ENCODE results near the gene YES1. TPM values are rescaled to one million over a fixed set of nuclear protein-coding genes. Genes with fewer than 3 reads are reported as not detected.
A peak's percentile ranks its signal among the peaks of the same experiment; 100 is the strongest.

YES1 gene
- total and polyA plus RNA-seq, 2 donors (not counting 3 experiments of a cell fraction or from before 2014, with no cell fraction given): 16.5 to 92.3 TPM

GRCh38 chr18:813172-814071 lies 1.4 kb upstream of the YES1 start:
- TF ChIP-seq MAX (IDR thresholded peaks at IDR 0.05; ENCODE audit: insufficient read depth, insufficient read length) (no peak), FOS (IDR thresholded peaks at IDR 0.05; ENCODE audit: borderline replicate concordance, insufficient read depth, low read length) (peak; percentile 66), POLR2AphosphoS5 (IDR thresholded peaks at IDR 0.05; ENCODE audit: insufficient read depth, low read depth, low read length) (no peak), EZH2 (IDR thresholded peaks at IDR 0.05; ENCODE audit: borderline replicate concordance, low read depth, low read length, severe bottlenecking) (no peak), POLR2A (IDR thresholded peaks at IDR 0.05; ENCODE audit: low read depth, low read length) (no peak), GATA2 (IDR thresholded peaks at IDR 0.05; ENCODE audit: insufficient read depth, insufficient read length, low read depth, low read length) (peak; percentile 84), MYC (IDR thresholded peaks at IDR 0.05; ENCODE audit: low read depth, low read length) (no peak), CTCF (IDR thresholded peaks at IDR 0.05; ENCODE audit: extremely low read depth in 1 of 2, insufficient read depth in 1 of 2, low read depth in 1 of 2, low read length in 2 of 2) (no peak), JUN (IDR thresholded peaks at IDR 0.05; ENCODE audit: borderline replicate concordance, insufficient read depth, insufficient read length, low read depth) (peak; percentile 52)

More at GRCh38 chr18:813172-814071, 1.4 kb upstream of the YES1 start:
- Histone ChIP-seq H2AFZ (ENCODE audit: low read depth, low read length) (peak overlapping the region; percentile 0), H4K20me1 (replicated peaks; ENCODE audit: control insufficient read depth, extremely low read depth, insufficient read depth, low read length) (peaks cover 2% of the 10 kb centered on the region), H3K9me3 (replicated peaks; ENCODE audit: control insufficient read depth, insufficient read depth, low read length) (no peaks in the 10 kb centered on the region), H3K27me3 (ENCODE audit: control insufficient read depth in 2 of 2, insufficient read depth in 2 of 2, low read length in 2 of 2) (no peaks in the 10 kb centered on the region), H3K4me2 (ENCODE audit: insufficient read depth, low read length) (peak overlapping the region; percentile 75), H3K9ac (replicated peaks; ENCODE audit: extremely low read depth, insufficient read depth, low read length) (peak overlapping the region; percentile 89), H3K9me1 (replicated peaks; ENCODE audit: control insufficient read depth, extremely low read depth, insufficient read depth, low read length) (no peaks in the 10 kb centered on the region), H3K4me3 (replicated peaks in 1 of 3; ENCODE audit: insufficient read depth in 1 of 3, low read depth in 1 of 3, low read length in 3 of 3) (peak overlapping the region in 2 of 3 experiments; percentile 80 to 99), H3K36me3 (ENCODE audit: control insufficient read depth in 2 of 2, extremely low read depth in 1 of 2, insufficient read depth in 2 of 2, low read length in 2 of 2) (no peaks in the 10 kb centered on the region), H3K79me2 (ENCODE audit: control insufficient read depth, insufficient read depth, low read length) (peaks cover 36% of the 10 kb centered on the region), H3K27ac (ENCODE audit: insufficient read depth, low read depth, low read length) (peak overlapping the region; percentile 90), H3K4me1 (ENCODE audit: control insufficient read depth, extremely low read depth, insufficient read depth, low read length) (peaks cover 40% of the 10 kb centered on the region)
- dilution Hi-C loops (cut with MboI; ENCODE audit: extremely low pct_ligation_motif_present, low sequenced_read_pairs): no loop called here
- ChIA-PET CTCF (interaction anchor here (0.7 to 9.3 kb wide), 11 partner anchors 12 to 106 kb away, joined by 3 to 138 read pairs (median 6); partner anchors contain the start of gene ENOSF1), POLR2A (interaction anchor here (1.0 to 2.0 kb wide), 3 partner anchors 17 to 19 kb away, joined by 3 to 9 read pairs (median 5); no protein-coding TSS in a partner anchor)
- BruUV-seq (replicated peaks): no TSS peak
- FAIRE-seq: peak; percentile 67
- DNase-seq (ENCODE audit: low read depth, low spot score): peak; percentile 62
- intact Hi-C loops (cut with micrococcal nuclease): loop anchor here (1.0 to 2.0 kb wide), 2 partner anchors 17 to 35 kb away; no protein-coding TSS in a partner anchor

Measured in endothelial cell of umbilical vein (primary cell).